AG04449 (cell line): Measurements from ENCODE around the gene BPHL.
A peak's percentile ranks its signal among the peaks of the same experiment; 100 is the strongest.

Source experiments
- CTCF ChIA-PET: fragments of 350-600 bp; formaldehyde crosslinking; extraction: SDS; loops from one replicate; lab custom pipeline; 2021; ENCODE audit warnings: antibody characterized with exemption; lab: Yijun Ruan, JAX
- POLR2A ChIA-PET: fragments of 400-600, 350-600 bp; formaldehyde crosslinking; extraction: SDS; loops from one replicate; lab custom pipeline; 2020; ENCODE audit warnings: antibody characterized with exemption, inconsistent platforms; lab: Yijun Ruan, JAX
- DNase-seq: peaks from one replicate; pipeline ENCODE4 v3.0.0-alpha.2; 2010; ENCODE audit warnings: low read depth, low spot score
- H3K4me3 ChIP-seq: 2 replicates; pipeline ENCODE4 v1.5.1; 2011; ENCODE audit warnings: low read depth, mild to moderate bottlenecking, control low read depth, low read length
- TF ChIP-seq, protein P1 (sequence below): IDR thresholded peaks from one replicate; pipeline ENCODE4 v1.5.1; 2011; ENCODE audit warnings: mild to moderate bottlenecking, moderate library complexity, low read length, control low read depth, inconsistent platforms; ENCODE audit not compliant: insufficient read depth; ENCODE audit errors: missing control alignments

Gene BPHL

DNA sequence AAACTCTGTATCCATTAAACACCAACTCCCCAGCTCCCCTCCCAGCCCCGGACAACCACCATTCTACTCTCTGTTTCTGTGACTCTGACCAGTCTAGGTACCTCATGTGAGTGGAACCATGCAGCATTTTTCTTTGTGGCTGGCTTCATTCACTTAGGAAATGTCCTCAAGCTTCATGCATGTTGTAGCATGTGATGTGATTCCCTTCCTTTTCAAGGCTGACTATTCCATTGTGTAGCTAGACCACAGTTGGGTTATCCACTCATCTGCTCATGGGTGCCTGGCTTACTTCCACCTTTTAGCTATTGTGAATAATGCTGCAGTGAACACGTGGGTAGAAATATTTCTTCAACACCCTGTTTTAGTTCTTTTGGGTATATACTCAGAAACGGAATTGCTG, 8.8 kb upstream of the BPHL start:
- TF ChIP-seq, protein P1, sequence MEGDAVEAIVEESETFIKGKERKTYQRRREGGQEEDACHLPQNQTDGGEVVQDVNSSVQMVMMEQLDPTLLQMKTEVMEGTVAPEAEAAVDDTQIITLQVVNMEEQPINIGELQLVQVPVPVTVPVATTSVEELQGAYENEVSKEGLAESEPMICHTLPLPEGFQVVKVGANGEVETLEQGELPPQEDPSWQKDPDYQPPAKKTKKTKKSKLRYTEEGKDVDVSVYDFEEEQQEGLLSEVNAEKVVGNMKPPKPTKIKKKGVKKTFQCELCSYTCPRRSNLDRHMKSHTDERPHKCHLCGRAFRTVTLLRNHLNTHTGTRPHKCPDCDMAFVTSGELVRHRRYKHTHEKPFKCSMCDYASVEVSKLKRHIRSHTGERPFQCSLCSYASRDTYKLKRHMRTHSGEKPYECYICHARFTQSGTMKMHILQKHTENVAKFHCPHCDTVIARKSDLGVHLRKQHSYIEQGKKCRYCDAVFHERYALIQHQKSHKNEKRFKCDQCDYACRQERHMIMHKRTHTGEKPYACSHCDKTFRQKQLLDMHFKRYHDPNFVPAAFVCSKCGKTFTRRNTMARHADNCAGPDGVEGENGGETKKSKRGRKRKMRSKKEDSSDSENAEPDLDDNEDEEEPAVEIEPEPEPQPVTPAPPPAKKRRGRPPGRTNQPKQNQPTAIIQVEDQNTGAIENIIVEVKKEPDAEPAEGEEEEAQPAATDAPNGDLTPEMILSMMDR, result no peak
- POLR2A ChIA-PET, result no interaction called here
- no peak for DNase-seq
- CTCF ChIA-PET, result interaction anchor here (0.7 to 1.9 kb wide), 5 partner anchors 11 to 183 kb away, joined by 3 to 5 read pairs (median 4); no protein-coding TSS in a partner anchor
- no peak overlapping the region for H3K4me3 ChIP-seq

DNA sequence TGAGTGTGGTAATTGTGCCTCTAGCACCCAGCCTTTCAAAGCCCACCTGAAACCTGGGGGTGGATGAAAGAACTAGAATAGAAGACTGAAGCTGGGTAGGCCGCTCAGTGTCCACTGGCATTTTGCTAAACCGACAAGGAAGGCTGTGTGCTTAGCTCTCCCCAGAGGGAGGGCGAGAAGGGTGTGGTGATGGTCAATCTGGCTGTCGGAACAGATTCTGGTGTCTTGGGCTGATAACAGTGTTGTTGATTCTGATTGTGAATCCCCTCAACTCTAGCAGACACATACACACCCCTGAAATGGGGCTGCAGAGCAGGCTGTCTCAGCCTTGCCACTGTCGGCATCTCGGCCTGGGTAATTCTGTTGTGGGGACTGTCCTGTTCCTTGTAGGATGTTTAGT, 4.1 kb upstream of the BPHL start:
- H3K4me3 ChIP-seq, result no peak overlapping the region
- CTCF ChIA-PET, result interaction anchor here (1.2 kb wide), 1 partner anchor 10 kb away, joined by 3 read pairs; no protein-coding TSS in a partner anchor
- POLR2A ChIA-PET, result no interaction called here
- no peak for DNase-seq
- TF ChIP-seq, protein P1, result no peak

DNA sequence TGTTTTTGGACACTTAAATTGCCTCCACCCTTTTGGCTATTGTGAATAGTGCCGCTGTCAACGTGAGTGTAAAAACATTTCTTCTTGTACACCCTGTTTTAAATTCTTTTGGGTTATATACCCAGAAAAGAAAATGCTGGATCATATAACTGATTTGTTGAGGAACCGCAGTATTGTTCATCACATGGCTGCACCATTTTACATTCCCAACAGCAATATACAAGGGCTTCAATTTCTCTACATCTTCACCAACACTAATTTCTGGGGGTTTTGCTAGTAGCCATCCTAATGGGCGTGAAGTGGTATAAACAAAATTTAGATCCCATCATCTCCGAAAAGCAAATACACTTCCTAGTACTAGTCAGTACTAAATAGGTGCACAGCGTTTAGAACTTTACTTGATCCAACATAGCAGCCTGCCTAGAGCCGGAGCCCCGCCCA, 579 bp upstream of the BPHL start:
- TF ChIP-seq, protein P1, result no peak
- peak overlapping the region; percentile 96 for H3K4me3 ChIP-seq
- POLR2A ChIA-PET, result no interaction called here
- CTCF ChIA-PET, result interaction anchor here (1.0 to 5.8 kb wide), 6 partner anchors 9 to 133 kb away, joined by 3 to 89 read pairs (median 6); no protein-coding TSS in a partner anchor
- no peak for DNase-seq

DNA sequence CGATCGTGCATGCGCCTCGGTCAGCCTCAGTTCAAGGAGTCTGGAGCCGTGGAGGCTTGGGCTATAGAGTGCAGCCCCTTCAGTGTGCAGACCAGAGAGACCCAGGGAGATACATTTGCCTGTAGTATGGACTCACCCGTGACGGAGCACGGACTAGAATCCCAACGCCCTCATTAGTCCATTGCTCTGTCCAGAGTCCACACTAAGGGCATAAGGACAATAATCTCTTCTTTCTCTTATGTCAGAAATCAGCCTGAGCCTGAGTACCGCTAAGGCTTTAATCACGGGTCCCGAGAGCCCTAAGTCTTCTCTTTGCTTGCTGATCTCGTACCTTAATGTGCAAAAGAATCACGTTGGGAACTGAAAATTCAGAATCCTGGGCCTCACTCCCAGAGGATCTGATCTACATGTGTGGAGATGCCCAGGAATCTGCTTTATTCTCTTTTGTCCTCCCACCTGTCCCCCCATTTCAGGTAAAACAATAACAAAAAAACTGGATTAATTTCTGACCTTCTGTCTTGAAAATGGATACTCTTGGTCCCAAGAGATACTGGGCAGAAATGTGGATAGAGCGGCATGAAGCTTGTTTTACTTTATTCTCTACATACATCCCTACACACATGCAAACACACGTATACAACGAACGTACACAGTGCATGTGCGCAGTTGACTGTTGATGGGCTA, 671 bp downstream of the BPHL start:
- peak overlapping the region; percentile 96 for H3K4me3 ChIP-seq
- CTCF ChIA-PET, result interaction anchor here (1.4 to 5.8 kb wide), 4 partner anchors 9 to 132 kb away, joined by 3 to 89 read pairs (median 6); no protein-coding TSS in a partner anchor
- TF ChIP-seq, protein P1, result no peak
- POLR2A ChIA-PET, result no interaction called here
- no peak for DNase-seq

DNA sequence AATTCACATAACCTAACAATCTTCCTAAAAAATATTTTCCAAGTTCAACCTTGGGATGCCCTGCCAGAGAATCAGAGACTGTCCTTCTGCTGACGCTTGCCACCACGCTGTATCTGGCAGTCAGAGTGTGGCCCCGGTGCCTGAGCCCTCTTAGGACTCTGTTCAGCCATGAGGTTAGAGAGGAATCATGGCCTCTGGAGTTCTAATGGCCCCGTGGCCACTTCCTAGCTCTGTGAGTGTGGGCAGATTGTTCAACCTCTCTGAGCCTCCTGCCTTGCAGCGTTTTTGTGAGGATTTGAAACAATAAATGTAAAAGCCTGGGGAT, 2.2 kb downstream of the BPHL start:
- no peak overlapping the region for H3K4me3 ChIP-seq
- TF ChIP-seq, protein P1, result no peak
- DNase-seq, result no peak
- POLR2A ChIA-PET, result no interaction called here
- CTCF ChIA-PET, result interaction anchor here (1.3 to 5.8 kb wide), 4 partner anchors 8 to 137 kb away, joined by 3 to 89 read pairs (median 6); no protein-coding TSS in a partner anchor

DNA sequence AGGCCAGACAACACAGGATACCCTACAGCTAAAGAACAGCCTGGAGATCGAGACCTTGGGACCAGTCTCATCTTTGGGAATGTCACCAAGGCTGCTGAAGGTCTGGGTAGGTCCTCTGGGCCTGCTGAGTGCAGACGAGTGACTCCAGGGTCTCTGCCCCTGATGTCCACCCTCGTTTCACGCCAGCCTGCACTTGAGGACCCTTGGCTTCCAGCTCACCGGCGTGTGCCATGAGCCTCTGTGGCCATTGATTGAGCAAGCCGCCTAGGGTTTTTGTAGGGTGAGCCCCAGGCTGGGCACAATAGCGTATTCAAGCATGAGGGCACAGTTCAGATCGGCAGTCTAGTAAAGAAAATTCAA, 4.3 kb downstream of the BPHL start:
- POLR2A ChIA-PET, result no interaction called here
- H3K4me3 ChIP-seq, result no peak overlapping the region
- no peak for DNase-seq
- CTCF ChIA-PET, result interaction anchor here (1.0 to 5.8 kb wide), 3 partner anchors 15 to 128 kb away, joined by 4 to 89 read pairs (median 5); no protein-coding TSS in a partner anchor
- TF ChIP-seq, protein P1, result no peak
